Uterus (tissue), 4 donors: Measurements from ENCODE around the gene ESPN. TPM values are rescaled to one million over a fixed set of nuclear protein-coding genes. Genes with fewer than 3 reads are reported as not detected.
A peak's percentile ranks its signal among the peaks of the same experiment; 100 is the strongest.

Experiments used
- DNase-seq, 2 donors: peaks; one replicate each; pipeline ENCODE4 v3.0.0-alpha.2; 2019 to 2020
- H3K27ac ChIP-seq, 2 donors: fragments of 200-600 bp; sonication (generic); 1 replicate in 1 of 2; 2 replicates in 1 of 2; pipeline ENCODE4 v1.5.1; 2016 to 2018
- H3K27me3 ChIP-seq, 2 donors: fragments of 200-600 bp; sonication (generic); one replicate each; pipeline ENCODE4 v1.5.1; 2018 to 2019; ENCODE audit warnings: control low read depth in 1 of 2
- H3K36me3 ChIP-seq, 2 donors: fragments of 200-600 bp; sonication (generic); one replicate each; pipeline ENCODE4 v1.5.1; 2019; ENCODE audit warnings: control low read depth in 1 of 2
- H3K4me1 ChIP-seq, 2 donors: fragments of 200-600 bp; sonication (generic); one replicate each; pipeline ENCODE4 v1.5.1; 2018 to 2019; ENCODE audit warnings: control low read depth in 1 of 2
- H3K4me3 ChIP-seq, 2 donors: fragments of 200-600 bp; sonication (generic); 1 replicate in 1 of 2; 2 replicates in 1 of 2; pipeline ENCODE4 v1.5.1; 2018 to 2019; ENCODE audit warnings: mild to moderate bottlenecking in 1 of 2
- H3K9me3 ChIP-seq, 2 donors: fragments of 200-600 bp; sonication (generic); one replicate each; pipeline ENCODE4 v1.5.1; 2019; ENCODE audit warnings: control low read depth in 1 of 2
- POLR2A ChIP-seq, 2 donors: fragments of 450-650 bp; IDR thresholded peaks; one replicate each; pipeline ENCODE4 v1.6.1; 2016; ENCODE audit warnings: antibody characterized with exemption in 2 of 2, mild to moderate bottlenecking in 1 of 2, moderate library complexity in 1 of 2
- intact Hi-C: fragments of 100-400 bp; cut with DNase I; formaldehyde crosslinking; loops from one replicate; pipeline ENCODE4 v1.15.1; 2023; ENCODE audit warnings: low total_unique reads
- total RNA-seq, 4 donors: library from RNA; depleted of rRNA in 3 of 4; stranded (reverse); fragments of >200 nt in 3 of 4; gene quantifications; one replicate each; pipeline versions ENCODE4 v1.1.0 to v1.2.4, GENCODE V29; 2014 to 2023
- TF ChIP-seq, protein P1 (sequence below), 4 experiments: fragments of 200-600 bp in 2 of 4; fragments of 450-650 bp in 2 of 4; sonication (generic) in 2 of 4; IDR thresholded peaks; one replicate each; pipeline ENCODE4 v1.5.1; 2016 to 2019; ENCODE audit warnings: antibody characterized with exemption in 4 of 4, mild to moderate bottlenecking in 2 of 4, moderate library complexity in 1 of 4
- donor health status: DM: yes; HTN: yes; CAD: no.

The ESPN gene
- total RNA-seq, 4 donors from 2014 or later: 0.58 to 2.5 TPM; not detected in 2

DNA sequence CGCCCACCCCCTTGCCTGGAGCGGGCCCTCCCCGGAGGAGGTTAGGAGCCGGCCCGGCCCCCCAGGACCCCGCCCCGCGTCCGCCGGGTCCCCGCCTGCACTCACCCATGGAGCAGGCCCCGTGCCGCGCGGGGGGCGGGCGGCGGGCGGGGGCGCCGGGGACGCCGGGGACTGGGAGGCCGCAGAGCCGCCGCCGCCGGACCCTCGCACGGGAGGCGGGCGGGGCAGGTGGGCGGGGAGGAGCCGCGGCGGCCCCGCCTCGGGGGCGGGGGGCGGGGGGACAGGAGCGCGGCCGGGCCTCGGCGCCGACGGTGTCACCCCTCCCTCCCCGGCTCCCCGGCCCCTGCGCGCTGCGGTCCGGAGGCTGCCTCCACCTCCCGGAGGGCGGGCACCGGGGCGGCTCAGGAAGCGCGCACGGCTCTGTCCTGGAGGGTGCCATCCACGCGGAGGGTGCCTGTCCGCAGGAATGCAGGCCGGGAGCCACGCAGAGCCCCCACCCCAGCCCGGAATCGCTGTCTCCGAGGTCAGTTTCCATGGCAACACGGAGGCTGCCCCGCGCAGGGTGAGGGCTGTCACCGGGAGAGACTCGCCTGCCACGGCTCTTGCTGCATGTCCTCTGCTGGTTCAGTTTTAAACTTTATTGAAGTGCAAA lies 72.8 kb downstream of the ESPN start:
- H3K9me3 ChIP-seq: no peaks in the 10 kb centered on the region
- no peak for DNase-seq
- H3K4me1 ChIP-seq: peaks cover 0 to 8% of the 10 kb centered on the region in 2 donors
- TF ChIP-seq POLR2A (IDR thresholded peaks at IDR 0.05): no peak
- TF ChIP-seq, protein P1, sequence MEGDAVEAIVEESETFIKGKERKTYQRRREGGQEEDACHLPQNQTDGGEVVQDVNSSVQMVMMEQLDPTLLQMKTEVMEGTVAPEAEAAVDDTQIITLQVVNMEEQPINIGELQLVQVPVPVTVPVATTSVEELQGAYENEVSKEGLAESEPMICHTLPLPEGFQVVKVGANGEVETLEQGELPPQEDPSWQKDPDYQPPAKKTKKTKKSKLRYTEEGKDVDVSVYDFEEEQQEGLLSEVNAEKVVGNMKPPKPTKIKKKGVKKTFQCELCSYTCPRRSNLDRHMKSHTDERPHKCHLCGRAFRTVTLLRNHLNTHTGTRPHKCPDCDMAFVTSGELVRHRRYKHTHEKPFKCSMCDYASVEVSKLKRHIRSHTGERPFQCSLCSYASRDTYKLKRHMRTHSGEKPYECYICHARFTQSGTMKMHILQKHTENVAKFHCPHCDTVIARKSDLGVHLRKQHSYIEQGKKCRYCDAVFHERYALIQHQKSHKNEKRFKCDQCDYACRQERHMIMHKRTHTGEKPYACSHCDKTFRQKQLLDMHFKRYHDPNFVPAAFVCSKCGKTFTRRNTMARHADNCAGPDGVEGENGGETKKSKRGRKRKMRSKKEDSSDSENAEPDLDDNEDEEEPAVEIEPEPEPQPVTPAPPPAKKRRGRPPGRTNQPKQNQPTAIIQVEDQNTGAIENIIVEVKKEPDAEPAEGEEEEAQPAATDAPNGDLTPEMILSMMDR (IDR thresholded peaks at IDR 0.05): no peak
- intact Hi-C loops: loop anchor here (10.0 kb wide), 1 partner anchor 147 kb away; no protein-coding TSS in a partner anchor
- H3K27ac ChIP-seq: peak overlapping the region; percentile 20 to 49
- H3K4me3 ChIP-seq: peak overlapping the region; percentile 44 to 50
- H3K27me3 ChIP-seq: no peaks in the 10 kb centered on the region
- no peaks in the 10 kb centered on the region for H3K36me3 ChIP-seq

DNA sequence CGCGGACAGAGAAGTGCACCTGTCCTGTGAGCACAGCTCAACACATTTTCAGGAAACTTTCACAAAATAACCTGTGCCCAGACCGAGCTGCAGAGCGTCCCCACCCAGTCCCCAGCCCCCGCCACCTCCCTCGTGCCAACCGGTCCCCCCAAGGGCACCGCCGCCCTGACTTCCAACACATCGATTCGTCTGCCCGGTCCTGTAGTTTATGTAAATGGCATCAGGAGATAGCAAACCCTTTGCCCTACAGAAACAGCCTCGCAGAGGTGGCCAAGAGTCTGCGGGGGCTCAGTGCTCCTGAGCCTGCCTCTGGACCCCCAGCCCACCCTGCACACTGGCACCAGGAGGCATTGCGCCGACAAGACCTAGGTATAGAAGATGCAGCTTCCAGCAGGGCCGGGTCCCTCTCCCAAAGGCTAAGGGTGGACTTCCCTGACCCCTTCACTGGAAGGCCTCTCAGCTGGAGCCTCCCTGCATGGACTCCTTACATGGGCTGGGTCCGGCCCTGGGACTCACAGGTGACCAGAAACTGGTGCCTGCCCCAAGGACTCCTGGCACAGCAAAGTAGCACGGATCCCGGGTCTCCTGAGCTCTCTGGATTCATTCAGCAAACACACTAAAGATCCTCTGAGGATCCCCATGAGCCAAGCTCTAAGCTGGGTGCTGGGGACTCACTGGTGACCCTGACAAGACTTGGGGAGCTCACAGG lies 73.4 kb downstream of the ESPN start:
- intact Hi-C loops: loop anchor here (10.0 kb wide), 1 partner anchor 147 kb away; no protein-coding TSS in a partner anchor
- H3K27me3 ChIP-seq: no peaks in the 10 kb centered on the region
- no peak for TF ChIP-seq POLR2A (IDR thresholded peaks at IDR 0.05)
- TF ChIP-seq, protein P1 (IDR thresholded peaks at IDR 0.05): no peak
- peaks cover 0 to 13% of the 10 kb centered on the region in 2 donors for H3K4me1 ChIP-seq
- H3K36me3 ChIP-seq: no peaks in the 10 kb centered on the region
- no peak for DNase-seq
- peak overlapping the region; percentile 44 to 50 for H3K4me3 ChIP-seq
- no peaks in the 10 kb centered on the region for H3K9me3 ChIP-seq
- H3K27ac ChIP-seq: no peak overlapping the region

DNA sequence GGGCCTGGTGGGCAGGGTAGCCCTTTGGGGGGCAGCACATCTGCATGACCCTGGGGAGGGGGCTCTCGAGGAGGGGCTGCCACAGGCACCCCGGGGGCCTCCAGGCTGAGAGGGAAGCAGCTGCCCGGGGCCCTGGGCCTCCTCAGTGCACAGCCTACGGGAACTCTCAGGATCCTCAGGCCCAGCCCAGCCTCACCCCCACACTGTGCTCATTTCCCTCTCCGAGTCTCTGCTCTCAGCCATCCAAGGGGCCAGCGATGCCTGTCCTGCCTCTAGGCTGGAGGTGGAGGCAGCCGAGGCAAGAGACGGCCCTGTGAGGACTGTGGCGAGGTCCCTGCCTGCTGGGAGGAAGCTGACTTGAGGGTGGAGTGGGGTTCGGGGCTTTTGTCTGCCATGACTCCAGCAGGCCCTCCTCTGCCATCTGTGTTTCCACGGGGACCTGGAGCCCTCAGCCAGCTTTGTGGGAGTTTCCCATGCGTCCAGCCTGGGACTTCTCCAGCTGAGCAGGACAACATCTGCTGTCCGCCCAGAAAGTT lies 74.1 kb downstream of the ESPN start:
- TF ChIP-seq, protein P1 (IDR thresholded peaks at IDR 0.05): no peak
- TF ChIP-seq POLR2A (IDR thresholded peaks at IDR 0.05): no peak
- no peak overlapping the region for H3K27ac ChIP-seq
- intact Hi-C loops: loop anchor here (10.0 kb wide), 1 partner anchor 146 kb away; no protein-coding TSS in a partner anchor
- no peaks in the 10 kb centered on the region for H3K9me3 ChIP-seq
- no peak for DNase-seq
- H3K27me3 ChIP-seq: no peaks in the 10 kb centered on the region
- H3K4me1 ChIP-seq: peaks cover 0 to 13% of the 10 kb centered on the region in 2 donors
- H3K36me3 ChIP-seq: no peaks in the 10 kb centered on the region
- H3K4me3 ChIP-seq: no peak overlapping the region

DNA sequence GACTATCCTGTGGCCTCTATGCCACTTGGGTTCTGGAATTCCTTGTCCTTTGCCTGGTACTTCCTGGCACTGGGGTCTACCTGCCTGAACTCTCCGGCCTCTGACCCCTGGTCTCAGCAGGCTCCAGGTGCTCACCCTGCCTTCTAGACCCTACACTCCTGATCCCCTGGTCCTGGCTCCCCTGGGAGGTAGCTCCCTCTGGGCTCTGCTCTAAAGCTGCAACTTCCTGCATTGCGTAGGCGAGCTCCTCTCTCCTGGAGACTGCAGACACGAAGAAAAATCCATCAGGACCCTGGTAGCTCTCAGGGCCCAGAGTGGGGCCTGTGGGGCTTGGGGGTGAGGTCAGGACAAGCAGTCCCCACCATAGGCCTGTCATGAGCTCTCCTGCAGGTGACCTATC lies 74.7 kb downstream of the ESPN start:
- peaks cover 0 to 13% of the 10 kb centered on the region in 2 donors for H3K4me1 ChIP-seq
- H3K27ac ChIP-seq: no peak overlapping the region
- H3K36me3 ChIP-seq: no peaks in the 10 kb centered on the region
- no peak for TF ChIP-seq POLR2A (IDR thresholded peaks at IDR 0.05)
- TF ChIP-seq, protein P1 (IDR thresholded peaks at IDR 0.05): no peak
- no peaks in the 10 kb centered on the region for H3K9me3 ChIP-seq
- H3K4me3 ChIP-seq: no peak overlapping the region
- no peak for DNase-seq
- intact Hi-C loops: loop anchor here (10.0 kb wide), 1 partner anchor 146 kb away; no protein-coding TSS in a partner anchor
- H3K27me3 ChIP-seq: no peaks in the 10 kb centered on the region
